ENCODE data around the gene EFHC1.

Gene EFHC1

DNA sequence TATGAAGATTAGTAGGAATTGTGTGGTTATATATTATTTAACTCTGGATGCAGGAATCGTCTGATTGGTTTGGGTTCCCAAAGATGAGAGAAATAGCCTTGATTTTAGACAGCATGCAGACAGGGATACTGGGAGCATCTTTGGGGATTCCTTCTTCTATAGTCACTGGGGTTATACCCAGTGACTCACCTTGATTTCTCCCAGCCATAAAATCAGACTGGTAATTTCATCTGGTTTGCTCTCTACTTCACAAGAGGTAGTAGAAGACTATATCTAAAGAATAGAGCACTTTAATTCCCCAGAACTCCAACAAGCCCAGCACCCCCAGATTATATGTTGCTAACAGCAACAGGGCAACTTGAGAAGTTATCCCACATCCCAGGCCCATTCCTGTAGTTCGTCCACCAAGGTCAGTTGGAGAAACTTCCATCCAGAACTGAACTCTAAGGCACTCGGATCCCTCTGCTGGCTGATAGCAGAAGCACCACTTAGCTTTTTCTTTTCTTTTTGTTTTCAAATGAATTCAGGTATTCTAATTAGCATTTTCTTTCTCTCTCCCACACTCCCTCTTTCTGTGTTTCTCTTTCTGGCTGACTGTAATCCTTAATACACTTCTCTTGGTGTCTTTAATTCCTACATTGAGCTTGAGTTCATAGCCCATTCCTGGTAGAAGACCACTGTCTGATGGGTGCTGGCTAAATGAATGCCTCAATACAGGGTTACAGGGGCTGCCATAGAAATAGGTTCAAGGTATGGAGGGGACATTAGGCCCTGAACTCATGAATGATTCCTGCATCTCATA lies 20.4 kb upstream of the EFHC1 start:
- peak; percentile 76 to 79 for DNase-seq (ENCODE audit: low read depth in 2 of 2)
- no peak overlapping the region for H3K4me3 ChIP-seq (replicated peaks in 1 of 2; ENCODE audit: low read depth in 2 of 2, low read length in 2 of 2)
- TF ChIP-seq, protein P1, sequence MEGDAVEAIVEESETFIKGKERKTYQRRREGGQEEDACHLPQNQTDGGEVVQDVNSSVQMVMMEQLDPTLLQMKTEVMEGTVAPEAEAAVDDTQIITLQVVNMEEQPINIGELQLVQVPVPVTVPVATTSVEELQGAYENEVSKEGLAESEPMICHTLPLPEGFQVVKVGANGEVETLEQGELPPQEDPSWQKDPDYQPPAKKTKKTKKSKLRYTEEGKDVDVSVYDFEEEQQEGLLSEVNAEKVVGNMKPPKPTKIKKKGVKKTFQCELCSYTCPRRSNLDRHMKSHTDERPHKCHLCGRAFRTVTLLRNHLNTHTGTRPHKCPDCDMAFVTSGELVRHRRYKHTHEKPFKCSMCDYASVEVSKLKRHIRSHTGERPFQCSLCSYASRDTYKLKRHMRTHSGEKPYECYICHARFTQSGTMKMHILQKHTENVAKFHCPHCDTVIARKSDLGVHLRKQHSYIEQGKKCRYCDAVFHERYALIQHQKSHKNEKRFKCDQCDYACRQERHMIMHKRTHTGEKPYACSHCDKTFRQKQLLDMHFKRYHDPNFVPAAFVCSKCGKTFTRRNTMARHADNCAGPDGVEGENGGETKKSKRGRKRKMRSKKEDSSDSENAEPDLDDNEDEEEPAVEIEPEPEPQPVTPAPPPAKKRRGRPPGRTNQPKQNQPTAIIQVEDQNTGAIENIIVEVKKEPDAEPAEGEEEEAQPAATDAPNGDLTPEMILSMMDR (IDR thresholded peaks at IDR 0.05; ENCODE audit: low read depth, low read length), result peak; percentile 88

DNA sequence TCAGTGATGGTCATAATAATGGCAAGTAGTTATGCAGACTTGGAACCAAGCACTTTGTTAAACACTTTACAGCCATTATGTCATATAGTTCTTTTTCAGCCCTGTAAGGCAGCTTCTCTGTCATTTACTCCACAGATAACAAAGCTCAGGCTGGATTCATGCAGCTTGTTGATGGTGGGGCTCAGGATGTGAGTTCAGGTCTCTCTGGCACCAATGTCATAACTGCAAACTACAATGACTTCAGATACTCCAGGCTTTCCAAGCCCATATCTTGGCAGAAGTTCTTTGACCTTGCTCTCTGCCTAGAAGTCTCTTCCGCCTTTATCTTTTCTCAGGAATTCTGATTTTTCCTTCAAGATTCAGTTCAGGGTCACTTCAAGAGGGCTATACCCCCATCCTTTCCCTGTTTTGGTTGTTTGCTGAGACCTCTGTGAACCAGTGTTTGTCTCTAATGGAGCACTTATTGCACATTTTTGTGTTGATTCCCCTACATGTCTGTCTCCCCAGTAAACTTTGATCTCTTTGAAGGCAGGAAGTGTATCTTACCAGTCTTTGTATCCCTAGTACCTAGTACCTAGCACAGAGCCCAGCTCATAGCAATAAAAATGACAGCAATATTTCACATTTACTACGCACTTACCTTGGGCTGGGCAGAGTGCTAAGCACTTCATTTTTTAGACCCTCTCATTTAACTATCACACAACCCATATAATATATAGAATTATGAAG lies 19.7 kb upstream of the EFHC1 start:
- DNase-seq (ENCODE audit: low read depth in 2 of 2), result no peak
- TF ChIP-seq, protein P1 (IDR thresholded peaks at IDR 0.05; ENCODE audit: low read depth, low read length), result no peak
- no peak overlapping the region for H3K4me3 ChIP-seq (replicated peaks in 1 of 2; ENCODE audit: low read depth in 2 of 2, low read length in 2 of 2)

DNA sequence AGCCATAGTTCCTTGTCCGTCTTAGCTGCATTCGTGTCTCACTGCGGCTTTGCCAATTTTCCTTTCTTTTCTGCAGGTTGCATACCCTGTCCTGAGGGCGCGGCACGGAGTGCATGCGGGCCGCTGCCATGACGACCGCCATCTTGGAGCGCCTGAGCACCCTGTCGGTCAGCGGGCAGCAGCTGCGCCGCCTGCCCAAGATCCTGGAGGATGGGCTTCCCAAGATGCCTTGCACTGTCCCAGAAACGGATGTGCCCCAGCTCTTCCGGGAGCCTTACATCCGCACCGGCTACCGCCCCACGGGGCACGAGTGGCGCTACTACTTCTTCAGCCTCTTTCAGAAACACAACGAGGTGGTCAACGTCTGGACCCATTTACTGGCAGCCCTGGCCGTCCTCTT lies 17.1 kb upstream of the EFHC1 start:
- TF ChIP-seq, protein P1 (IDR thresholded peaks at IDR 0.05; ENCODE audit: low read depth, low read length), result no peak
- no peak overlapping the region for H3K4me3 ChIP-seq (replicated peaks in 1 of 2; ENCODE audit: low read depth in 2 of 2, low read length in 2 of 2)
- DNase-seq (ENCODE audit: low read depth in 2 of 2), result no peak

DNA sequence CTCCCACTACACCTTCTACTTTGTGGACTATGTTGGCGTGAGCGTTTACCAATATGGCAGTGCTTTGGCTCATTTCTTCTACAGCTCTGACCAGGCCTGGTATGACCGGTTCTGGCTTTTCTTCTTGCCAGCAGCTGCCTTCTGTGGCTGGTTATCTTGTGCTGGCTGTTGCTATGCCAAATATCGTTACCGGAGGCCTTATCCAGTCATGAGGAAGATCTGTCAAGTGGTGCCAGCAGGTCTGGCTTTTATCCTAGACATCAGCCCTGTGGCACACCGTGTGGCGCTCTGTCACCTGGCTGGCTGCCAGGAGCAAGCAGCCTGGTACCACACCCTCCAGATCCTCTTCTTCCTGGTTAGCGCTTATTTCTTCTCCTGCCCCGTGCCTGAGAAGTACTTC lies 16.5 kb upstream of the EFHC1 start:
- no peak overlapping the region for H3K4me3 ChIP-seq (replicated peaks in 1 of 2; ENCODE audit: low read depth in 2 of 2, low read length in 2 of 2)
- peak in 1 of 2 donors; percentile 13 for DNase-seq (ENCODE audit: low read depth in 2 of 2)
- TF ChIP-seq, protein P1 (IDR thresholded peaks at IDR 0.05; ENCODE audit: low read depth, low read length), result no peak

DNA sequence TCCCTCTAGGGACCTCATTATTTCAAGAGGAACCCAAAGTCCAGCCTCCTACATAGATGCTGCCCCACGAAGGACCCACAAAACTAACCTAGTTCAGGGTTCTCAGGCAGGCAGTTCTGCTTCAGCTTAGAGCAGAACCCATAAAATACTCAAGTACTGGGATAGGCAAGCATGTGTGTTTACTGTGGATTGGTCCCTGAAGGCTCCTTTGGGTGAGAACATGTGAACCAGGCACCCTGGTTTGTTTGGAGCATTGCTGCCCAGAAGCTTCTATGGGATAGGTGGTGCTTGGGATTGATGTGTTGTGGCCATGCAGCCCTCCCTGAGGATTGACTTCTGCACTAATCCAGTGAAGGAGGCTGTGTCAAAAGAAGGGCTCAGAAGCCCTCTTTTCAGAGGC lies 14.9 kb upstream of the EFHC1 start:
- no peak for DNase-seq (ENCODE audit: low read depth in 2 of 2)
- TF ChIP-seq, protein P1 (IDR thresholded peaks at IDR 0.05; ENCODE audit: low read depth, low read length), result no peak

DNA sequence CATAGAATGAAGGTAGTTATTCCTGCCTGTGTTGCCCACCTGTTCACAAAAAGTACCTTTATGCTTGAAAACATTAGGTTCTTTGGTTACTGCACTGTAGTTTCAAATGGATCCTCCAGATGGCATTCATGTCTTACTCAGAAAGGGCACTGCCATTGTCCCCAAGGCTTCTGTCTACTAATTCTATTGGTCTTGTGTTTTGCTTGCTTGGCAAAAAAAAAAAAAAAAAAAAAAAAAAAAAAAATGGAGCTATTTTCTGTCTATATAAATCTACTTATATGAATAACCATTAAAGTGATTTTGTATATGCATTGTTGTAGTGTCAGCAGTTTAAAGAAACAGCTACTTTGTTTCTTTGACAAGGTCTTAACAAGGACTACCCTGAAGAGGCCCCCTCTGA lies 12.7 kb upstream of the EFHC1 start:
- DNase-seq (ENCODE audit: low read depth in 2 of 2), result peak; percentile 70 to 77
- TF ChIP-seq, protein P1 (IDR thresholded peaks at IDR 0.05; ENCODE audit: low read depth, low read length), result peak; percentile 63
- no peak overlapping the region for H3K4me3 ChIP-seq (replicated peaks in 1 of 2; ENCODE audit: low read depth in 2 of 2, low read length in 2 of 2)

More for the DNA sequence above, 14.9 kb upstream of the EFHC1 start:
- no peak overlapping the region for H3K4me3 ChIP-seq (replicated peaks in 1 of 2; ENCODE audit: low read depth in 2 of 2, low read length in 2 of 2)
